NCI-H446 (cell line): ENCODE measurements around the gene PDHX.
"Not testable (repeated sequence)": the region's sequence is repeated elsewhere in the genome, so short reads cannot be mapped to it uniquely, and the experiment has no call there.

Experiments used
- DNase-seq, 2 experiments: peaks; one replicate each; lab custom pipeline; 2025; lab: John Stamatoyannopoulos, UW

PDHX gene

GRCh38 chr11:34910817-34911216 is 5.6 kb upstream of the PDHX start:
- no peak for DNase-seq

DNA sequence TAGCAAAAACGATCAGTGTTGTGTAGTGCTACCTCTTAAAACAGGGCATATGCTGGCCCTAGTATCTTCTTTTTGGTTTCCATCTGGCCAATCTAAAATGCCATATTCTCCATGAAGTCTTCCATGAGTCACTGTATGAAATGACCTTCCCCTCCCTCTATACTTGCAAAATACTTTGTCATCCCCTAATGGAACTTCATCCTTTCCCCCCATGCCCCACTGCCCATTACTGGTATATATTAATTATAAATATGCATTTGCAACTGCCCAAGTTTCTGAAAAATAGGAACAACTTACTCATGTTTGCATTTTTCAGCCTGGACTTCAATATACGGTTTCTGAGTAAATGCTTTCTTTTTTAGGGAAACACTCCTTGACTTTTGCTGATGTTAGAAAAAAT is 4.7 kb upstream of the PDHX start:
- no peak for DNase-seq

DNA sequence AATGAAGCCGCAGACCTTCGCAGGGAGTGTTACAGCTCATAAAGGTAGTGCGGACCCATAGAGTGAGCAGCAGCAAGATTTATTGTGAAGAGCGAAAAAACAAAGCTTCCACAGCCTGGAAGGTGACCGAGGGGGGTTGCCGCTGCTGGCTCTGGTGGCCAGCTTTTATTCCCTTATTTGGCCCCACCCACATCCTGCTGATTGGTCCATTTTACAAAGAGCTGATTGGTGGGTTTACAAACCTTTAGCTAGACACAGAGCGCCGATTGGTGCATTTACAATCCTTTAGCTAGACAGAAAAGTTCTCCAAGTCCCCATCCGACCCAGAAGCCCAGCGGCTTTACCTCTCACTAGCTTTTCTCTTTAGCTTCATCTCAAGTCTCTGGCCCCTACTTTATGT is 2.9 kb upstream of the PDHX start:
- DNase-seq: not testable (repeated sequence)

- peak in 1 of 2 experiments; percentile 59 for DNase-seq
Measured at GRCh38 chr11:34915136-34916014, 1.0 kb upstream of the PDHX start.

DNA sequence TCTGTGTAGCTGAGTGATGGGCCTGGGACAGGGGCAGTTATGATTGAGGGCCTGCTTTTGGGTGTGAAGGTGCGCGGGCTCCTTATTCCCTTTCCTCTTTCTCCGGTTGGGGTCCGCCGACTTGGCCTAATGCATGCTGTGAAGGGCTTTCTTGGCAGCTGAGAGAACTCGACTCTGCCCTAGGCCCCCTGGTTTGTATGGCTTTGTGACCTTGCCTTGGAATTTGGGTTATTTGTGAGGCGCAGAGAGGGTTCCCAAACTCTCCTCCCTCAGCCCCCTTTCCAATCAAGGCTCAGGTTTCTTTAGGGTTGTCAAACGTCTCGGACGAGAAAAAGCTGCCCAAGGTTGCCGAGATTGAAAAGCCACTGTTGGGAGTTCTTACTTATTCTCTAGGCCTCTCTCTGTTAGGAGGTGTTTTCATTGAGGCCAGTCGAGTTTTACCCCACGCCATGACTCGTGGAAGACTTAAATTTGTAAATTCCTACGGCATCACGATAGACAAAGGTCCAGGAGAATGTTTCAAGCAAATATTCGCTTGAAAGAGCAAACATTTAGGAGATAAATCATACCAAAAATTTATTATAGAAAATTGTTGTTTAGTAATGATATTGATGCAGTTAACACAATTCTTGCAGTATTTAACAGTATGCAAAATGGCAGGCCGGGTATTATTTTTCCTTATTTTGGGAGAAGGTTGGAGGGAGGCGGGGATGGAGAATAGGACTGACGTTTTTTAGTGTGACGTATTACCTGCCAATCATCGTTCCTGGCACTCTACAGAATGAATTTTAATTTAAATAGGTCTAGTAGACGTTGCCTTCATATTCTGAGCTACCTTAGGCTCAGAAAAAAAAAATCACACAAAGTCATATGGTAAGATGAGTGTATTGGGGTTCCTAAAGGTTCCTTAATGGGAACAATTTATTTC is 689 bp downstream of the PDHX start:
- DNase-seq: peak in 1 of 2 experiments; percentile 48

DNA sequence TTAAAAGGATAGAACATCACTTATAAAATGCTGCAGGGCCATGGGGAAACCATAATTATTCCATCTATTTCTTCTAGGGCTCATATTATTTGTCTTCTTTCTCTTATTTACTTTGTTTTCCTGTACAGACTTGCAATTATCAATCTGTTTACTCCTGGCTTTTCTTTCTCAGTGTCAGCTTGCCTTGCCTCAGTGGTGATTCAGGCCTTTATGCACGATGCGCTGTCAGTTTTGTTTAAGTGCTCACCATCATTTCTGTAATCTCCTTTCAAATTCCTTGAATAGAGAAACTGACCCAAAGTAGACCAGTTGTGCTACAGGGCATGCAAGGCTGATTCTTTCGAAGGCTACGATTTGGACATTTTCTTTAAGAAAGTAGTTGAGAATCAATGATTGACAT is 4.7 kb downstream of the PDHX start:
- no peak for DNase-seq

- DNase-seq: no peak
Measured at GRCh38 chr11:34924714-34925113, 8.3 kb downstream of the PDHX start.

DNA sequence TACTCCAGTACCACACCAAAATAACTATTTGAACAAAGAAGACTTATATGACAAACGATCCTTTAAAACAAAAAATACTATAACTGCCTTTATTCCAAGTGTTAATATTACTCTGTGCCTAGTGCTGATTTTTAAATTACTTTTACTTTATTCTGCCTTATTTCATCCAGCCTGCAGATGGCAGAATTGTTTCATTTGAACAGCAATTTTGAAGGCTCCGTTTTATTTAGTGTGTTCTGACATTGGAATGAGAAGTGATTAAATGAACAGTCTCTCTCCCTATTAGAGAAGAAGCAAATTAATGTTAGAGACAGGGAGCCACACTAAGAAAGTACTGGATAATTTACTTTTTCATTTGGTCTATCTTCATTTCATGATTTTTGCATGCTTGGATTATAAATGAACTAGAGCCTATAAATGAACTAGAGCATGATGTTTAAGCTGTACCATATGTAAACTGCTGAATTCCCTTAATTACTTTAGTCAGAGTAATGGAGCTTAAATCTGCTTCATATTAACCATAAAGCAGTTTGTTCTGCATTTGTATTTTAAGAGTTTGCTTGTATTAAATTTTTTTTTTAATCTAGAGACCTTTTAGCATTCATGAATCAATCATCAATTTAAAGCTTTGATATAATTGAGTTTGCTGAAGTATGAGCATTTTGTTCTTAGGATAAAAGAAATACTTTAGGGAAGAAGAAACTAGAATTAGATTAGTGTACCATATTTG is 9.8 kb downstream of the PDHX start:
- DNase-seq: peak; percentile 55 to 75

- DNase-seq: no peak
Measured at GRCh38 chr11:34926831-34927132, 10.4 kb downstream of the PDHX start.

- DNase-seq: no peak
Measured at GRCh38 chr11:34928268-34928959, 12.0 kb downstream of the PDHX start.

DNA sequence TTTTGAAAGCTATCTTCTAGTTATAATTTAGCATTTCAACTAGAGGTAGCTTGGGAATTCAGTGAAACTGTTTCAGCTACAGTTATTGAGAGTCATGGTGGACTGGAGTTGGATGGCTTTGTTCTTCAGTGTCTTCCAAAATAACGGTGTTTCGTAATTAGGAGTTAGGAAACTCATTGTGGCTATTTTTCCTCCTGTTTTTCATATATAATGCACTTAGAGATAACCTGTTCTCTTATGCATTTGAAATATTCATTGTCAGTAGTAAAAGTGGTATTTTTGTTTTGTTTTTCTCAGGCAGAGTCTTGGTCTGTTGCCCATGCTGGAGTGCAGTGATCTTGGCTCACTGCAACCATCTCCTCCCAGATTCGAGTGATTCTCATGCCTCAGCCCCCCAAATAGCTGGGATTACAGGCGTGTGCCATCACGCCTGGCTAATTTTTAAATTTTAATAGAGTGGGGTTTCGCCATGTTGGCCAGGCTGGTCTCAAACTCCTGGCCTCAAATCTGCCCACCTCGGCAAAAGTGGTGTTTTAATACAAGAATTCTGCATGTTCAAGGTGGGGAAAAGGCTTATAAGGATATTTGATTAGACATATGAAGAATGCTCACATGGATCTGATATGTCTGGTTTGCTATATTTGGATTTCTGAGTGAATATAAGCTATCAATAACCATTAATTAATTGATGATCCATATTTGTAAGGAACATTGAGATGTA is 12.7 kb downstream of the PDHX start:
- DNase-seq: no peak

GRCh38 chr11:34929794-34930763 is 13.7 kb downstream of the PDHX start:
- no peak for DNase-seq

- DNase-seq: no peak
Measured at GRCh38 chr11:34936945-34937629, 20.7 kb downstream of the PDHX start.

GRCh38 chr11:34938611-34939010 is 22.2 kb downstream of the PDHX start:
- peak in 1 of 2 experiments; percentile 8 for DNase-seq

- no peak for DNase-seq
Measured at GRCh38 chr11:34940026-34940677, 23.7 kb downstream of the PDHX start.

- DNase-seq: peak in 1 of 2 experiments; percentile 8
Measured at GRCh38 chr11:34941688-34942087, 25.3 kb downstream of the PDHX start.

DNA sequence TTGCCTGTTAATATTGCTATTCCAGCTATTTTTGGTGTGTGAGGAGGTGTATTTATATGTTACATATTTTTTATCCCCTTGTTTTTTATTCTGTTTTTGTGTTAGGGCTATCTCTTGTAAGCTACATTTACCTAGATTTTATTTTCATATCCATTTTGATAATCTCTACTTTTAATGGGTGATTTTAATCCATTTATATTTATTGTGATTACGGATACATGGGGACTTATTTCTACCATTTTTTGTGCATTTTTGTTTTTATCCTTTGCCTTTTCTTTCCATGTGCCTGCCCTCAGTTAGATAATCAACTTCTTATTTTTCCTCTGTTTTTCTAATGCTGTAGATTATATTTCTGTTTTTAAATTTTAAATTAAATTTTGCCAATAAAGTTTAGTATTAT is 28.3 kb downstream of the PDHX start:
- DNase-seq: no peak

GRCh38 chr11:34948696-34949095 is 32.3 kb downstream of the PDHX start:
- DNase-seq: peak; percentile 15 to 62

DNA sequence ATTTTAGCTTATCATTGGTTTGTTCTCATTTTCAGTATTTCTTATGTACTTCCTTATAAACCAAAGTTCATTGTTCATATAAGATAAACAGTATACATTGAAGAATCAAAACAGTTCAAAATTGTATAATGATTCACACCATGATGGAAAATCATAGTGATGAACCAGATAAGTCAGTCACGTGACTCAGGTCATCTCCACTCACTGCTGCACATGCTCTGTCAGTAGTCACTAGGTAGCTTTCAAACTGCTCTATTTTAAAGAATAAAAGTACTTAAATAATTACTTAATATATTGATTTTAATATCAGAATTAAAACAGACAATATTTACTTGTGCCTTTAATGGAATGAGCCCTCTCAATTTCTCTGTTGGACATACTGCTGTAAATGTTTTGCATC is 37.5 kb downstream of the PDHX start:
- DNase-seq: no peak
